ENCODE data around the gene SORD.
"Not testable (repeated sequence)": the region's sequence is repeated elsewhere in the genome, so short reads cannot be mapped to it uniquely, and the experiment has no call there.

The SORD gene

DNA sequence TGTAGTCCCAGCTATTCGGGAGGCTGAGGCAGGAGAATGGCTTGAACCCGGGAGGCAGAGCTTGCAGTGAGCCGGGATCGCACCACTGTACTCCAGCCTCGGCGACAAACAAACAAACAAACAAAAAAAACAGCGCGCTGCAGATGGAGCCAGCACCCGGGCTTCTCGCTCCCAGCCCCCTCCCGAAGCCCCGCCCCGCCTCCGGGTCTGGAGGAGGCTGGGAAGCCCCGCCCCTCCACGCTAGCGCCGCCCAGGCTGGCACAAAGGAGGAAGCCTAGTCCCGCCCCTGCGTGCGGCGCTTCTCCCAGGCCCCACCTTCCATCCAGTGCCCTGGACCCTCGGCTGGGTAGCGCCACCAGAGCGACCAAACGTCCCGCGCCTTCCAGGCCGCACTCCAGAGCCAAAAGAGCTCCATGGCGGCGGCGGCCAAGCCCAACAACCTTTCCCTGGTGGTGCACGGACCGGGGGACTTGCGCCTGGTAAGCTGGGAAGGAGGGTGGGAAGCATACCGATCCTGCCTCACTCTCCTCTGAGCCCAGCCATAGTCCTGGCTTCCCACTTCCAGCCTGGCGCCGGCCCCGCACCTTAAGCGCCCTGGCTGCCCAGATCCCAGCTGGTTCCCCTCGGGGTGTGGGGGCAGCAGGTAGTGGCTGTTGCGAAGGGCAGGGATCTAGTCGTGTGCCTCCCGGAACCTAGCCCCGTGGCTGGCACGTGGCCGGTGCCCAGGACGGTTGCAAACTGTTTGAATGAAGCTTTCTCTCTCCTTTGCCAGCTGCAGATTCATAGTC is at the start of gene SORD:
Gene SORD (plus strand): TSS at position 325 of the 788 bp plus-strand sequence. CDS start 89 bp downstream, at position 414.
- Histone ChIP-seq H3K27me3 (ENCODE audit: insufficient read depth, low read length) (peaks cover 21% of the 10 kb centered on the region), H3K27ac (ENCODE audit: low read depth, low read length) (peak within 1 kb of the TSS; percentile 23; the same call in 1 of the 2 replicates), H3K79me2 (ENCODE audit: control insufficient read depth, insufficient read depth, low read length, unreplicated experiment) (peaks cover 23% of the 10 kb centered on the region), H3K4me1 (ENCODE audit: control insufficient read depth, insufficient read depth, low read length, unreplicated experiment) (peaks cover 8% of the 10 kb centered on the region), H3K36me3 (ENCODE audit: insufficient read depth, low read length) (peaks cover 8% of the 10 kb centered on the region; the same call in 1 of the 2 replicates), H3K4me3 (ENCODE audit: low read depth, low read length) (peak within 1 kb of the TSS; percentile 91), H2AFZ (ENCODE audit: low read length, unreplicated experiment) (peak within 1 kb of the TSS; percentile 89)

DNA sequence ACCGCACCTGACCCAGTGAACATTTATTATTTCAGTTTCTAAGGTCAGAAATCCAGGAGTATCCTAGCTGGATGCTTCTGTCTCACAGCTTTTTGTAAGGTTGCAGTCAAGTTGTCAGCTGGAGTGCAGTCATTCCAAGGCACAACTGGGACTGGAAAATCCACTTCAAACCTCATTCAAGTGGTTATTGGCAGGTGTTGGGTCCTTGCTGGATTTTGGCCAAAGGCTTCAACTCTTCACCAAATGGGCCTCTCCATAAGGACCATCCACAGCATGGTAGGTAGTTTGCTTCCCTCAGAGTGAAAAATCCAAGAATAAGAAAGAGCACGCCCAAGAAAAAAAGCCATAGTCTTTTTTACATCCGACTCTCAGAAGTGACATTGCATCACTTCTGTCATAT is 46.8 kb upstream of the SORD start:
- not testable (repeated sequence) for H3K27me3 ChIP-seq (ENCODE audit: insufficient read depth, low read length); H3K4me3 ChIP-seq (ENCODE audit: low read depth, low read length); H3K27ac ChIP-seq (ENCODE audit: low read depth, low read length); H2AFZ ChIP-seq (ENCODE audit: low read length, unreplicated experiment); H3K4me1 ChIP-seq (ENCODE audit: control insufficient read depth, insufficient read depth, low read length, unreplicated experiment); H3K79me2 ChIP-seq (ENCODE audit: control insufficient read depth, insufficient read depth, low read length, unreplicated experiment); H3K36me3 ChIP-seq (ENCODE audit: insufficient read depth, low read length)

DNA sequence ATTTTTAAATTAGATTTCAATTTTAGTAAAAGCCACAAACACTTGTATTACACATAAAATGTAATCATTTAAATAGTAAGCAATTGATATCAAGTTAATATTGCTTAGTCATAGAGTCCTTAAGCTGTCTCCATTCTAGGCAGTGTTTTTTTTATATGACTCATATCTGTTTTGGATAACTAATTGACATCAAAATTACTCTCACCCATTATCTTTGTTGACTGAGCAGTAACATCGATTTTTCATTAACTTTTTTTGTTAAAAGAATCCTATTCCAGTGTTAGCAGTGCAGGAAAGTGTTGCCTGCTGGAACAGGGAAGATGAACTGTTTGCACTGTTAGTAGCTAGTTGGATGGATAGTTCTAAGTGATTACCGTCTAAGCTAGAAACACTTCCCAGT is 45.2 kb upstream of the SORD start:
- not testable (repeated sequence) for H3K4me3 ChIP-seq (ENCODE audit: low read depth, low read length); H3K4me1 ChIP-seq (ENCODE audit: control insufficient read depth, insufficient read depth, low read length, unreplicated experiment); H3K27me3 ChIP-seq (ENCODE audit: insufficient read depth, low read length); H3K36me3 ChIP-seq (ENCODE audit: insufficient read depth, low read length); H2AFZ ChIP-seq (ENCODE audit: low read length, unreplicated experiment); H3K79me2 ChIP-seq (ENCODE audit: control insufficient read depth, insufficient read depth, low read length, unreplicated experiment); H3K27ac ChIP-seq (ENCODE audit: low read depth, low read length)

DNA sequence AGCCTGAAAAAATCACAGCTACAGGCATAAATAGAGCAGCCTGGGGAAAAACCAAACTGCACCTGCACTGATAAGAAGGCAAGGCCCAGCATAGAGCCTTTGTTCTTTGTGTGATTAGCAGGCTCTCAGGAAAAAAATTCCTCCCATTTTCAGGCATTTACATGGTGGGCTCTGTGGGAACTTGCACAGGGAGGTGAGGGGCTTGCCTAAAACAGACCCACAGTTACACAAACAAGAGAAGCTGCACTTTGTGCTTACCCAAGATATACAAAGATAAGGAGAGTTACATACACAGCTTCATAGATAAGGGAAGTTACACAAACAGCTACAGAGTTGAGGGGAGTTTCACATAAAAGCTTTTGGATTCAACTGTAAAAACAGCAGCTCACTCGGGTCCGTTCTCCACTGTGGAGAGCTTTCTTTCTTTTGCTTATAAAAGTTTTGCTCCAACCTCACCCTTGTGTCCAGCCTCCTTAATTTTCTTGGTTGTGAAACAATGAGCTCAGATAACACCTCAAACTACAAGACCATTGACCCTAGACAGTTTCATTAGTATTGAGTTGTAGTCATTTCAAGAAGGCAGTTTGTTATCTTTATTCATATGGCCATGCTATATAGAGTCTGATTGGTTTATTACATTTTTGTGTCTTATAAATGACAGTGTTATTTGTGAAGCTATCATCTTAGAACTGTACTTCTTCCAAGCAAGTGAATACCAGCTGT is 43.2 kb upstream of the SORD start:
- not testable (repeated sequence) for H3K27ac ChIP-seq (ENCODE audit: low read depth, low read length); H3K4me3 ChIP-seq (ENCODE audit: low read depth, low read length); H3K4me1 ChIP-seq (ENCODE audit: control insufficient read depth, insufficient read depth, low read length, unreplicated experiment); H2AFZ ChIP-seq (ENCODE audit: low read length, unreplicated experiment); H3K79me2 ChIP-seq (ENCODE audit: control insufficient read depth, insufficient read depth, low read length, unreplicated experiment); H3K36me3 ChIP-seq (ENCODE audit: insufficient read depth, low read length); H3K27me3 ChIP-seq (ENCODE audit: insufficient read depth, low read length)

DNA sequence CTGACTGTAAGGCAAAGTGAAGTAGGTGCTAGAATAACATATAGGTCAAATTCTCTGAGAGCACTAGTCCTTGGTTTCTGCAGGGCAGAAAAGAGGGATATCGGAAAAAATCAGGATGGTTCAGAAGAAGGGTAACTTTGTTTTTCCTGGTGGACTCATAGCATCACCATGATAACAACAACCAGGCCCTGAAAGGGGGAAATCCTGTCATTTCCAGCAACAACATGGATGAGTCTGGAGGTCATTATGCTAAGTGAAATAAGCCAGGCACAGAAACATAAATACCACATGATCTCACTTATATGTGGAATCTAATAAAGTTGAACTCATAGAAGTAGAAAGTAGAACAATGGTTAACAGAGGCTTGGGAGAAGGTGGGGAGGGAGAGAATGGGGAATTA is 38.9 kb upstream of the SORD start:
- H2AFZ ChIP-seq (ENCODE audit: low read length, unreplicated experiment); H3K27ac ChIP-seq (ENCODE audit: low read depth, low read length); H3K36me3 ChIP-seq (ENCODE audit: insufficient read depth, low read length); H3K4me3 ChIP-seq (ENCODE audit: low read depth, low read length); H3K27me3 ChIP-seq (ENCODE audit: insufficient read depth, low read length); H3K4me1 ChIP-seq (ENCODE audit: control insufficient read depth, insufficient read depth, low read length, unreplicated experiment); H3K79me2 ChIP-seq (ENCODE audit: control insufficient read depth, insufficient read depth, low read length, unreplicated experiment): not testable (repeated sequence)

DNA sequence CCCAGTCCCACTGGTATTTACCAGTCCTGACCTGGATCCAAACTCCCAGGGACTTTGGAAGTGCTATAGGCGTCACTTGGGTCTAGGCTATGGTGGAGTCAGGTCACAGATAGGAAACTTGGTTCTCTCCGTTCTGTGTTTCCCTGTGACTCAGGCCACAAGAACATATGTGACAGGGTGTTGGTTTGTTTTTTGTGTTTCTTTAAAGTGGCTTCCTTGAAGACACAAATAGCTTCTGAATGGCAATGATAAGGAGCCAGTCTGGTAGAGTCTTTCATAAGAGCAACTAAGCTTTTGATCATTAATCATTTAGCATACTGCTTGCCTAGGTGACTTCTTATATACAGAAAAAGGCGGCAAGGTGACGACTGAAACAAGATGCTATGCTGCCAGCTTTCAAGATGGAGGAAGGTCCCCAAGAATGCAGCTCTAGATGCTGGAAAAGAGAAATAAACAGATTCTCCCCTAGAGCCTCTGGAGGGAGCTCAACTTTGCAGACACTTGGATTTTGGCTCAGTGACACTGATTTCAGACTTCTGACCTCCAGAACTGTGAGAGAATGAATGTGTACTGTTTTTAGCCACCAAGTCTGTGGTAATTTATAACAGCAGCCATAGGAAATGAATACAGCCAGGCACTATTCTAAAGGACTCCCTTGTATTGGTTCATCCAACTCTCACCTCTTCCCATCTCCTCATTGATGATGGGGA is 36.5 kb upstream of the SORD start:
- peaks cover 22% of the 10 kb centered on the region for H3K27me3 ChIP-seq (ENCODE audit: insufficient read depth, low read length)
- not testable (repeated sequence) for H2AFZ ChIP-seq (ENCODE audit: low read length, unreplicated experiment); H3K79me2 ChIP-seq (ENCODE audit: control insufficient read depth, insufficient read depth, low read length, unreplicated experiment); H3K27ac ChIP-seq (ENCODE audit: low read depth, low read length); H3K4me3 ChIP-seq (ENCODE audit: low read depth, low read length); H3K4me1 ChIP-seq (ENCODE audit: control insufficient read depth, insufficient read depth, low read length, unreplicated experiment); H3K36me3 ChIP-seq (ENCODE audit: insufficient read depth, low read length)

DNA sequence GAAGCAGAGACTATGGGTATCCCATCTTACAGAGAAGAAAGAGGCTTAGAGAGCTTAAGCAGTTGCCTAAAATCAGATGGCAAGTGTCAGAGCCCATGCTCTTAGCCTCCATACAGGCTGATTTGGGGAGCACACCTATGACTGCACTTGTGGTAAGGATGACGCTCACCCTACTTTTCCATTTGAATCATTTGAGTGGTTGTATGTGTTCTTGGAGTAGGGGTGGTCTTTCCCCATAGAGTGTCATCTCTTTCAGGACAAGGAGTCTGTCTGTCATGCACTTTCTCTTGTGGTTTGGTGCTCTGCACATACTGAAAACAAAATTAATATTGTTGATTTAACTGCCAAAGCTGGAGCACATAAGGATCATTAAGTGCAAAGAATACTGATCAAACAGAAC is 35.3 kb upstream of the SORD start:
- not testable (repeated sequence) for H3K27ac ChIP-seq (ENCODE audit: low read depth, low read length); H3K4me1 ChIP-seq (ENCODE audit: control insufficient read depth, insufficient read depth, low read length, unreplicated experiment); H3K4me3 ChIP-seq (ENCODE audit: low read depth, low read length); H3K36me3 ChIP-seq (ENCODE audit: insufficient read depth, low read length); H2AFZ ChIP-seq (ENCODE audit: low read length, unreplicated experiment); H3K79me2 ChIP-seq (ENCODE audit: control insufficient read depth, insufficient read depth, low read length, unreplicated experiment)
- peaks cover 26% of the 10 kb centered on the region for H3K27me3 ChIP-seq (ENCODE audit: insufficient read depth, low read length)

DNA sequence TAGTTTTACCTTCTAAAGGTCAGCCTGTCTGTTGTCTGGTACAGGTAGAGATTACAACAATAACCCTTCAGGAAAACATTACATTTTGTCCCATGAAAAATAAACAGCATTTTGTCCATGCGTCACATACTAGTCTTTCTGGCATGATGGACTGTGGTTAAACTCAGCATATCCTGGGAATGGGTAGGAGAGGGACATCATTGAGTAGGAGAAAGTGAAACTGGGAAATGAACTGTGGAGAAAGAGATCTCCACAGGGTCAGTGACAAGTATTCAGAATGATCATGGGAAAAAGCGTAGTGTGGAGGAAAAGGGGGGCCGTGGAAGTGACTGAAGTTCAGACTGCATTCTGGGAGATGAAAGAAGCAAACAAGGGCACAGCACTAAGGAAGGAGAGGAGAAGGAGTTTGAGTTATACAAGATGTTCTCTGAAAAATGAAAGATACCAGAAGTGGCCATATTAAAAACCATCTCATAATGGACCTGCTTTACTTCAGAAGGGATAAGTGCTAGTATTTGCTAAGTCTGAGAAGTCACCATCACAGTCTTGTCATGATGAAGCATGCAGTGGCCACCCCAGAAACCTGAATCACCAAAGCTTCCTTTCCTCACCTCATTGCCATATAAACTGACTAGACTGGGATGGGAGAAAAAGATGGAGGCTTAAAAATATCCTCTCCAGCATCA is 34.7 kb upstream of the SORD start:
- H3K79me2 ChIP-seq (ENCODE audit: control insufficient read depth, insufficient read depth, low read length, unreplicated experiment); H3K36me3 ChIP-seq (ENCODE audit: insufficient read depth, low read length); H3K4me3 ChIP-seq (ENCODE audit: low read depth, low read length): not testable (repeated sequence)

DNA sequence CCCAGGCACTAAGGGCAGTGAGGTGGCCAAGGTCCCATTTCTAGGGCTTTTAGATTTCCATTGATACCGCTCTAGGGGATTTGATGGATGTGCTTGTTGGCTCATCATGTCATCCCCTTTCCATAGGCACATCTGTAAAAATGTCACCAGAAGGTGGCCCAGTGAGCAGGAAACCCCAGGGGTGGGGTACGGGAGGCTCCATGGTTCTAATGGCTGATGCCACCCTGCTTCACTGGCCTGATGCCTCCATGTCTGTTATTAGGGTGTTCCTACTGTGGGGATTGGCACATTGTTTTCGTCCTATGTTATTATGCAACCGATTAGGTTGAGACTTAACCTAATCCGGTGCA is 34.1 kb upstream of the SORD start:
- H3K4me3 ChIP-seq (ENCODE audit: low read depth, low read length); H3K79me2 ChIP-seq (ENCODE audit: control insufficient read depth, insufficient read depth, low read length, unreplicated experiment); H3K4me1 ChIP-seq (ENCODE audit: control insufficient read depth, insufficient read depth, low read length, unreplicated experiment); H2AFZ ChIP-seq (ENCODE audit: low read length, unreplicated experiment); H3K36me3 ChIP-seq (ENCODE audit: insufficient read depth, low read length); H3K27ac ChIP-seq (ENCODE audit: low read depth, low read length): not testable (repeated sequence)
- H3K27me3 ChIP-seq (ENCODE audit: insufficient read depth, low read length): peaks cover 26% of the 10 kb centered on the region

More for the DNA sequence above, 34.7 kb upstream of the SORD start:
- not testable (repeated sequence) for H3K27ac ChIP-seq (ENCODE audit: low read depth, low read length); H3K4me1 ChIP-seq (ENCODE audit: control insufficient read depth, insufficient read depth, low read length, unreplicated experiment); H2AFZ ChIP-seq (ENCODE audit: low read length, unreplicated experiment)
- peaks cover 26% of the 10 kb centered on the region for H3K27me3 ChIP-seq (ENCODE audit: insufficient read depth, low read length)

DNA sequence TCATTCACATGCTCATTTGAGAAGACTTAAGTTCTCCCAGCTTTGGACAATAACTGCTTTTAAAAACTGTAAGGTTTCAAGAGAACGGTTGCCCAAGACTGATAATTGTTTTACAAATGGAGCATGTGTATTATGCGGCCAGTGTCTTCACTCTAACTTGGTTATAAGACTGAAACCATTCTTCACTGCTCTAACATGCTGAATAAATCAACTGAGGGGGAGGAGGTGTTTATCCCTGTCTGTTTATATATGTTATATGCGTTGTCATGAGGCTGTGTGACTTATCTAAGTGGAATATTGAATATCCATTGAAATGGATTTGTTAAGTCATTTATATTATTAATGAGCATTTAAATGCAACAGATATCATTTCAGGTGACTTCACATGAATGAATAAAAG is 25.4 kb upstream of the SORD start:
- not testable (repeated sequence) for H3K27ac ChIP-seq (ENCODE audit: low read depth, low read length); H3K4me1 ChIP-seq (ENCODE audit: control insufficient read depth, insufficient read depth, low read length, unreplicated experiment); H2AFZ ChIP-seq (ENCODE audit: low read length, unreplicated experiment); H3K79me2 ChIP-seq (ENCODE audit: control insufficient read depth, insufficient read depth, low read length, unreplicated experiment); H3K4me3 ChIP-seq (ENCODE audit: low read depth, low read length); H3K36me3 ChIP-seq (ENCODE audit: insufficient read depth, low read length)
- H3K27me3 ChIP-seq (ENCODE audit: insufficient read depth, low read length): peaks cover 27% of the 10 kb centered on the region

All from ACC112 (cell line).